HG03064 (cell line): ENCODE measurements around the gene GPR85.
"Not testable (repeated sequence)": the region's sequence is repeated elsewhere in the genome, so short reads cannot be mapped to it uniquely, and the experiment has no call there.

ENCODE experiments used
- ATAC-seq: cut with Tn5 transposase; IDR thresholded peaks from one replicate; pipeline ENCODE4 v1.9.1; 2021; ENCODE audit warnings: low read depth; ENCODE audit not compliant: unreplicated experiment

Gene GPR85

DNA sequence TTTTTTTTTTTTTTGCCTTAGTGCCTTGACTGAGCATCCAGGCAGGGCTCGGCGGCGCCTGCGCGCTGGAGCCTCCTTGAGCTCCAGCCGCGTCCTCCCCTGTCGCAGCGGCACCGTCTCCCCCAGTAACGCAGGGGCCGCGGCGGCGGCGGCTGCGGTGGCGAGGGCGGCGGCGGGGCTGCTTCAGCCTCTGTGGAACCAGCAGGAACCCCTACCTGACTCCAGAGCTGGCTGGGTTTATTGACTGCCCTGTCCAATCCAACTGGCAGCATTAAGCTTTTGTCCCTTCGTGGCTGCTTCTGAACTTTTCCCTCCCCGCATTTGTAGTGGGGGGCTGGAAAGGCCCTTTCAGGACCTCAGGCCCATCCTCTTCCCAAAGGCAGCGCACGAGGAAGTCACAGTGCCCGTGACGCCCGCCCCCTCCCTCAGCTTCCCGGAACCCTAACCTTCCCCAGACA is at the start of gene GPR85:
GPR85 (minus strand) TSS at position 397 of the 458 bp plus-strand sequence. CDS start 2,106 bp downstream, outside the sequence.
- ATAC-seq, result no peak

- no peak for ATAC-seq
These were observed 47.4 kb upstream of the GPR85 start for GRCh38 chr7:113134025-113134424.

GRCh38 chr7:113131367-113131766 is 44.7 kb upstream of the GPR85 start:
- no peak for ATAC-seq

GRCh38 chr7:113128031-113128430 is 41.4 kb upstream of the GPR85 start:
- no peak for ATAC-seq

DNA sequence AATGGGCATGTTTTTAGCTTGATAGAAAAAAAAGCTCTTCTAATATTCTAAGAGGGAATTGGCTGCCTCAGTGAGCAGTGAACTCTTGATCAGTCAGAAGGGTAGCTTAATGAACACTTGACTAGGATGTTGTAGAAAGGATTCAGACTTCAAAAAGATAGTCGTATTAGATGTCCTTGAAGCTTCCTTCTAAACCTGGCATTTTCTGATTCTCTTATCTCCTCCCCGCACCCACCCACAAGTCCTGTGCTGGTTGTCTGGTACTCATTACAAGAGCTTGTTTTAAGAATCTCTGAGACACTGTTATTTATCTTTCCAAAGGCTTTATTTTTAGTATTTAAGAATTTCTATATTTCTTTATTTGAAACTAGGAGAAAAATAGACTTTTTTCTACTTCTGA is 39.1 kb upstream of the GPR85 start:
- no peak for ATAC-seq

GRCh38 chr7:113122744-113123143 is 36.1 kb upstream of the GPR85 start:
- no peak for ATAC-seq

- no peak for ATAC-seq
These were observed 34.0 kb upstream of the GPR85 start for GRCh38 chr7:113120647-113121046.

DNA sequence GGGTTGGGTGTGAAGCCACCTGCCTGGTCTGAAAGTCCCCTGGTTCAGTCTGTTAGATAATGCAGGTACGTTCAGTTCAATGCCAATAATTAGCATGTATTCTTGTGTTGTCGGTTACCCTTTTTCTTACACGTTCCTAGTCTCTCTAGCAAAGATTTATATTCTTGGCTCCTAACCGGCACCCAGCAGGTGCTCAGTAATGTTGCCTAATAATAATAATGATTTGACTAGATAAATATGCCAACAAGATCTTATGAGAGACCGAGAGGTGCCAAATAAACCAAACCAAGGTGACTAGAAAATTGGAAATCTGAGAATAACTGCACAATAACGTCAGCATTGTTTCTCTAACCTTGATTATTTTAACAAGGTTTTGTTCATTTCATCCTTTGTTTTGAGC is 32.8 kb upstream of the GPR85 start:
- no peak for ATAC-seq

DNA sequence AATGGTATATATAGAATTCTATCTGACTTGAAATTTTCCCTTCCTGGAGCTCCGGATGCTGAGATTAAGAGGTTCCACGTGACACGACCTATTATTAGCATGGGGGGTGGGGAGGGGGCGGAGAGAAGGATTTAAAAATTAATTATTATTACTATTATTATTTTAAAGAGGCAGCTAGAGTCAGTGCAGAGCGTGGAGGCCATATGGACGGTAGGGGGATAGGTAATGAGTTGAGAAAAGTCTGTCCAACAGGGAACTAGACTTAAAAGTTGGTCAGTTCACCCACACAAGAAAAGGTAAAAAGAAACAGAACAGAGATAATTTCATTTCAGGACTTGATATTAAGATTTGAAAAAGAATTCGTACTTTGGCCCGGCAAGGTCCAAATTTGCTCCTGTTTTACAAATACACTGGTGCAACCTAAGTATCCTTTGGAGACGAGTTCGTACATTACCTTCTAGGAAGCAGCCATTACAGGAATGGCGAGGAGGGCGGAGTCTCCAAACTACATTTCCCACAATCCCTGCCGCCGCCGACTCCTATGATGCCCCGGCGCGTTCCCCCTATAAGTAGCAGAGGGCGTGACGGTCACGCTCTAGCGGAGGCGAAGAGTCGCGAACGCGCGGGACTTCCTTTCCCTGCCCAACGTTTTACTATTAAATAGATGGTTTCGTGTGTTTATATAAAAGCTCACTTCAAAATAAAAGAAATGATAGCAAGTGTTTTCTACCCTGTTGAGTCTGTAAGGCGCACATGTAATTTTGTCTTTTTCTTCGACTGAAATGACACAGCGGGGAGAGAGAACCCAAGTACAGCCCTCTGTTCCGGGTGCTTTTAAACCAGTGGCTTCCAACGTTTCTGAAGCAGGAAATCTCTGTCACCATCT is 31.7 kb upstream of the GPR85 start, which contains the start of gene SMIM30:
SMIM30 (minus strand) TSS at position 481 of the 886 bp plus-strand sequence. CDS start 976 bp downstream, outside the sequence.
- ATAC-seq, result peak; percentile 100

DNA sequence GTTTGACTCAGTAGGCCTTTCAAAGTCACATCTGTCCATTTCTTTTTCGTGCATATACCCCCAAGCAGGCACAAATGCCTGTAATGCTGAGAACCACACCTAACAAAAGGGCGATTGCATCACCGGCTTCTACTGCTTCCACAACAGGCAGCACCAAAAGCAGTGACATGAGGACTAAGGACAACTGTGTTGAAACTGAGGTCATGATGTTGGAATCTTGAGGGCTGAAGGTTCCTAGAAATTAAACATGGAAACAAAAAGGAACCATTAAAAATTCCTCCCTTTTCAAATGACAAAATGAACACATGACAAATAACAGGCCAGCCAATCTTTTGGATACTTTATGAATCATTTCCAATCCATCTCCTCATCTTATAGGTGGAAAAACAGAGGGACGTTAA is 30.7 kb upstream of the GPR85 start:
- ATAC-seq, result not testable (repeated sequence)

DNA sequence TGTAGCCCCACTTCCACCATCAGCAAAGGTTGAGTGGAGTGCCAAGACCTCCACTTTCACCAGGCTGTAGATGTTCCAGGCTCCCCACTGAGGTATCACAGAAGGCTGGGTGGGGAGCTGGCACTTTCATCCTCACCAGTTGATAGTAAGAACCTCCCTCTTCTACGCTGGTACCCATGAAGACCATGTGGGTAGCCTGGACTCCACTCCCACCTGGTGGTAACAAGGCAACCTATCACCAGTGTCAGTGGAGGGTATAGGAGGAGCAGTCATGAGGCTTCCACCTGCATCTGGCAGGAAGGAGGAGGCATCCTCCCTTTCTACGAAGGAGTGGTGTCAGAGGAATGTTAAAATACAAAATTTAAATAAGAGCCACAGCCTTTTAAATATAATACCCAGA is 27.3 kb upstream of the GPR85 start:
- no peak for ATAC-seq

- no peak for ATAC-seq
These were observed 23.1 kb upstream of the GPR85 start for GRCh38 chr7:113109718-113110117.

DNA sequence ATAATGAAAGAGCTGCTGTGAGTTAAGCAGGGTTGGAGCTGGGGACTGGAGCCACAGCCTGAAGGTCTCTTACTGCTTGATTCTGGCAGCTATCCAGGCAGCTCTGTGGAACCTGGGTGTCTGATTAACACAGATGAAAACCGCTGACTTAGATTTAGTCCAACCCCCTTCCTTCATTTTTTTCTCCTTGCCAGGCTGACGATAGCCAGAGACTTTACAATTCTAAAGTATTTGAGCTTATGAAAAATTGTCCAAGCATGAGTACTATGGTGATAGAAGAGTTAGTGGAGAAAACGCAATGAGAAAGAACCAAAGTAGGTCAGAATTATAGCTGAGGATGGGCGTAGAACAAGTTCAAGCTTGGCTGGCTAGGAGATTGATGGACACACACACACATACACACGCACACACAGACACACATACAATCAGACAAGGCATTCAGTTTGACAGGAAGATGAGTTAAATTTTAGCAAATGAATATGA is 13.5 kb upstream of the GPR85 start:
- ATAC-seq, result no peak

GRCh38 chr7:113099284-113099919 is 12.8 kb upstream of the GPR85 start:
- no peak for ATAC-seq

DNA sequence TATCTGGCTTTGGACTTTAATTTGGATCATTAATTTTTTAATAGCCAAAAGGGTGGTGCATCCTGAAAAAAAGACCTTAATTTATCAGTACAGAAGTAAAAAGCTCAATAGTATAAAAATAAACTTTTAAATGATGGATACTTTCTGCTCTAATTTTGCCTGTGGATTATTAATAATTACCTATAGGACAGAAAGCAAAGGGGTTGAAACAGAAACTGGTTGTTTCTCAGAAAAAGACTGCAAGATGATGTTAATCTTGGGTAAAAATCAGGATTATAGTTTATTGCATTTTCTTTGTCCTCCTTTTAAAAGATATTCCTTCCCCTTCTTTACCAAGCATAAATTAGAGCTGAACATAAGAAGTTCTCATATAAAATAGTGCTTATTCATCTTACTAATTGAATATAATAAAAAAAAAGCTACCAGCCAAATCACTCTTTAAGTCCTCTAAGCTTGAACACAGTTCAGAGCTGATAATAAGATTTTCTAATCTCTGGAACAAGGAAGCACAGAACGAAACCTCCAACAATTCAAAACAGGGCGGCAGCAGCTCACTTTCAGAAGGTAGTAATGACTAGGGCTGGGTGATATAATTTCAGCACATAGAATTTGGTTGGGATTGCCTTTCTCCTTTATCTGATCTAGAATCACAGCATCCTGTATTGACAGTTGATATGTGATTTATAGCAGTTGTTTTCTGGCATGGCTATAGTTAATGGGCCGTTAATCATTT is 8.1 kb upstream of the GPR85 start:
- ATAC-seq, result no peak

DNA sequence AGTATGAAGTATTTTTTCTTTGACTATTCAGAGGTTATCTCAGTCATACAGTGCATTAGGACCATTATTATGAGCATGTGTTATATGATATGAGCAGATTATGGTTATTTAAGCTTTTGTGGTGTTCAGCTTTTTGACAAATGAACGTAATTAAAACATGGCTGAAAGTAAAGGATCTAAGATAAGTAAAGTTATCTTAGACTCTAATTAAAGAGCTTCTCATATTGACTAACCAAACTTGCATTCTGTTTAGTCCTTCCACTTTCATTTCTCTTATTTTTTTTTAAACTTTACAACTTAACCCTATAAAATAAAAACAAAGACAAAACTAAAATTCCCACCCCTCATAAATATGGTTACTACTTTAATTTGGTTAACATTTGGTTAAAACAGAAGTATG is 6.9 kb upstream of the GPR85 start:
- ATAC-seq, result no peak

GRCh38 chr7:113092762-113093161 is 6.1 kb upstream of the GPR85 start:
- no peak for ATAC-seq

DNA sequence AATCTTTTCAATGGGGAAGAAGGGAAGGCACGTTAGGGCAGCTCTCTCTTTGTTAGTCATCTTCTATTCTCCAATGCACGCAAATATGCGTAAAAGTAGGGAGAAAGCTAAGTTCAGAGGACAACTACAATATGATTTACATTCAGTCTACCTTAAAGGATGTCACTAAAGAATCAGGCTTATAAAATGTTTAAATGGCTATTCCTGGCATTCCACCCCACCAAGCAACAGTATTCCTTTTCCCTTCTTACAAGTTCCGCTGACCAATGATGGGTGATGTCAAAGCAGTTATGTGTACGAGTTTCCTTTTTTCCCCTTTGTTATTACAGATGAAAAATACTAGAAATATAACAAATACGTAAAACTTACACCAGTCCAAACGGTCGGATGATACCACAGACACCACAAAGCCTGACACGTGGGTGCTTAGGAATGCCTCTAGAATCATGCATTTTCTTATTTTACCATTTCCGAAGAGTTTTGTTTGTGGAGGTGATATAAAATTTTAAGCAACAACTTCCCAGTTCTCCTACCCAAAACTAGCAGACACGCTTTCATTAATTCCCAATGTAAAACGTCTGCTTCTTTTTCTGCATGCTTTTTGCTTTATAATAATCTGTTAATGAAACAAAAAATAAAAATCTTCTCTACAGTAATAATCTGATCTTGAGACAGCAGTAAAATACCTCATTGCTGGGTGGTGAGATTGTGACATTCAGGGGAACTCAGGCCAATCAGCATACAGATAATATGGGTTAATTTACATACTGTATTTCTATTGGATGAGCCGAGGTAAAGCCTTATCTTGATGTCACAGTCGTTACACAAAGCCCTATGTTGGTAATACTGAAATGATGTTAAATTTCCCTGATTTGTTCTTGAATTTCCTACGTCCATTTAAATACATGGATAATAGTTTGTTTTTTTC is 708 bp upstream of the GPR85 start:
- ATAC-seq, result no peak

GRCh38 chr7:113085781-113086390 is 741 bp downstream of the GPR85 start:
- ATAC-seq, result no peak
